Measurements from ENCODE around the gene CUEDC1. TPM values are rescaled to one million over a fixed set of nuclear protein-coding genes. Genes with fewer than 3 reads are reported as not detected.

CUEDC1 gene
- total RNA-seq, 1 donor = 25.7 TPM

DNA sequence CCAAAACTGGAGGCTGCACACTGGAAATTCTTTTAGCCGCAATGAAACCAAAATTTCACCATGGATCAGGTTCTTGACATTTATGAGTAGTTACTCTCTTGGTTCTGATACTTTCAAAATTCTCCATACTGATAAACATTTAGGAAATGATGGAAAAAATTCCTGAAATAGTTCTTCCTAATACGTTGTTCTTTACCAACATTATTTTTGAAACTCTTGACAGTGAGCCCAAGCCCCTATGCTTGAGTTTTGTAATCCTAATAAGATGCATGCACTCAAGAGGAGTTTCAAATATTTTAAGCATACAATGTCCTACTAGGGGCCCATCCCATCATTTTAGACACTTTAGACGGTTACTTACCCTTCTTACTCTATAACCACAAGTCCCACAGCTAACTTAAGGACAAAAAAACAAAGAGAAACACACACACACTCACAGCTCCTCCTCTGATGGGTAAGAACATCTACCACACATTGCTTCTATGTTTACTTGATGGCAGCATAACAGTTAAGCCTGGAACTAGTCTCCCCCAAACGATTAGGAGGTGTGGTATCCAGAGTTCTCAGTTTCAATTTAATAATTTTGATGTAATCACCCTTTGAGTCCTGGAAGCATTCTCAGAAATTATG is 29.2 kb upstream of the CUEDC1 start:
- DNase-seq (ENCODE audit: low read depth) = peak; percentile 65
- TF ChIP-seq, protein P1, sequence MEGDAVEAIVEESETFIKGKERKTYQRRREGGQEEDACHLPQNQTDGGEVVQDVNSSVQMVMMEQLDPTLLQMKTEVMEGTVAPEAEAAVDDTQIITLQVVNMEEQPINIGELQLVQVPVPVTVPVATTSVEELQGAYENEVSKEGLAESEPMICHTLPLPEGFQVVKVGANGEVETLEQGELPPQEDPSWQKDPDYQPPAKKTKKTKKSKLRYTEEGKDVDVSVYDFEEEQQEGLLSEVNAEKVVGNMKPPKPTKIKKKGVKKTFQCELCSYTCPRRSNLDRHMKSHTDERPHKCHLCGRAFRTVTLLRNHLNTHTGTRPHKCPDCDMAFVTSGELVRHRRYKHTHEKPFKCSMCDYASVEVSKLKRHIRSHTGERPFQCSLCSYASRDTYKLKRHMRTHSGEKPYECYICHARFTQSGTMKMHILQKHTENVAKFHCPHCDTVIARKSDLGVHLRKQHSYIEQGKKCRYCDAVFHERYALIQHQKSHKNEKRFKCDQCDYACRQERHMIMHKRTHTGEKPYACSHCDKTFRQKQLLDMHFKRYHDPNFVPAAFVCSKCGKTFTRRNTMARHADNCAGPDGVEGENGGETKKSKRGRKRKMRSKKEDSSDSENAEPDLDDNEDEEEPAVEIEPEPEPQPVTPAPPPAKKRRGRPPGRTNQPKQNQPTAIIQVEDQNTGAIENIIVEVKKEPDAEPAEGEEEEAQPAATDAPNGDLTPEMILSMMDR (IDR thresholded peaks at IDR 0.05; ENCODE audit: insufficient read depth, low read length) = no peak
- no peak overlapping the region for H3K4me3 ChIP-seq (ENCODE audit: low read depth, low read length)

DNA sequence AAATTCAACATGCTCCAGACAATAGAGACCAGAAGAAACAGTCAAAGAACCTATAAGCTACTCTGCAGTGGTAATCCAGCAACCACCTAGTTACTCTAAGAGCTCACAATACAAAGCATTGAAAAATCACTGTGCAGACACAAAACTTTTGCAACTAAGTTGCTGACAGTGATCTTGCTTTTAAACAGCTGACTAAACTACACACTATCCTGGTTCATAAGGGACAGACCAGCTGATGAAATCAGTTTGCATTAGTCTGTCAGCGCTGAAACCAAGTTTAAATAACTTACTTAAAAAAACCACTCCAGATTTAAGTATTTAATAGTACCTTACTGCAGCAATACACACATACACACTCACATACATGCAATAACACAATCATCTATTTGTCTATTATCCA is 28.2 kb upstream of the CUEDC1 start:
- no peak for DNase-seq (ENCODE audit: low read depth)
- TF ChIP-seq, protein P1 (IDR thresholded peaks at IDR 0.05; ENCODE audit: insufficient read depth, low read length) = no peak
- H3K4me3 ChIP-seq (ENCODE audit: low read depth, low read length) = no peak overlapping the region

DNA sequence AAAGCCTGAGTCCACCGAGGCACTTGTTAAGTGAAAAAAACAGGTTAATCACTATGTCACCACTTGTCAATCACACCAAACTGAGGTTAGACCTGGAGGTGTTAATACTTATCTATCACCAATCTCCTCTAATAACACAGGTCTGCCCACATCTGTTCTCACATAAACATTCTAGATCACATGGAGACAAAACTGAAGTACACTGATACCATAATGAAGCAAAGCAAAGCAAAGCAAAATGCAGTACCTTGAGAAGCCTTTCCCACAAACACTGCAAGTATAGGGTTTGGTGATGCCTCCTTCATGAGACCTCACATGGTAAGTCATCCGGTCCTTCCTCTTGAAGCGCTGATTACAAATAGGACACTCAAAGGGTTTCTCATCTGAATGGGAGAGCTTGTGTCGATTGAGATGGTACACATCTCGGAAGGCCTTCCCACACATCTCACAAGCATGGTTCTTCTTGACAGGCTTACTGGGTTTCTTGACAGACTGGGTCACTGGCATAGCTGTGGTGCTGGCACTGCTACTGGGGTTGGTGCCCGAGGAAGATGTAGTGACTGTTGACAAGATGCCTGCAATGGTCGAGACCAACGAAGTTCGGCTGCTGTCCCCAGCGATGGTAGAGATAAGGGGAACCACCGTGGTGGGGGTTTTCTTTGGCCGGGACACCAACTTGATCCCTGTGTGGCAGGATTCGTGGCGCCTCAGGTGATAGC is 27.4 kb upstream of the CUEDC1 start:
- TF ChIP-seq, protein P1 (IDR thresholded peaks at IDR 0.05; ENCODE audit: insufficient read depth, low read length) = no peak
- no peak for DNase-seq (ENCODE audit: low read depth)
- no peak overlapping the region for H3K4me3 ChIP-seq (ENCODE audit: low read depth, low read length)

DNA sequence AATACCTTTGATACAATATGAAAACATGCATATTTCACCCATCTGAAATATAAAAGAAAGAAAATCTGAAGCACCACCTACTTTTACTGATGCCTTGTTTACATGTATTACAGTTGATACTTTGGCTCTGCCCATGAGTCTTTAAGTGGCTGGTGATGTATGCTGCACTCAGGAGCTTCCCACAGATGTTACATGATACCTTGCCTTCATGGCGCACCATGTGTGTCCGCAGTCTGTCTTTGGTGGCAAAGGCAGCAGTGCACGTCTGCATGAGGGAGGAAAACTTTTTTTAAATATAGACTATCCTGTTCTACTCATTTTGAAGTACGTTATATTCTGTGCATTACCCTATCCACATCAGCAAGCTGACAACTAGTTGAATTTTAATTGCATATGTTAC is 25.3 kb upstream of the CUEDC1 start:
- no peak overlapping the region for H3K4me3 ChIP-seq (ENCODE audit: low read depth, low read length)
- DNase-seq (ENCODE audit: low read depth) = no peak
- TF ChIP-seq, protein P1 (IDR thresholded peaks at IDR 0.05; ENCODE audit: insufficient read depth, low read length) = no peak

DNA sequence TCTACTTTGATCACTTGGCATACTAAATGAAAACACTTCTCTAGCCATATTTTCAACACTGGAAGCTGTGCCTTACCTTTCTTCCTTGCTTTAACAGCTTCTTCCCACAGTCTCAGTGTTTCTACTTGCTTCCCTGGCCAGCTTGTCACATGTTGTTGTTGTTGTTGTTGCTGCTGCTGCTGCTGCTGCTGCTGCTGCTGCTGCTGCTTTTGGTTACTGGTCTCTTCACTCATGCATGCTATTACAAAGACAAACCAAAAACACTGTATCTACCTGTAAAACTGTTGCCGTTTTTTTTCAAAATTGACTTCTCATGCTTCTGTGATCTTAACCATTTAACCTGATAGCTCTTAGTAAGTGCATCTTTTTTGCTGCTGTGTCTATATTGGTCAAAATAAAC is 23.9 kb upstream of the CUEDC1 start:
- no peak overlapping the region for H3K4me3 ChIP-seq (ENCODE audit: low read depth, low read length)
- no peak for DNase-seq (ENCODE audit: low read depth)
- TF ChIP-seq, protein P1 (IDR thresholded peaks at IDR 0.05; ENCODE audit: insufficient read depth, low read length) = no peak

DNA sequence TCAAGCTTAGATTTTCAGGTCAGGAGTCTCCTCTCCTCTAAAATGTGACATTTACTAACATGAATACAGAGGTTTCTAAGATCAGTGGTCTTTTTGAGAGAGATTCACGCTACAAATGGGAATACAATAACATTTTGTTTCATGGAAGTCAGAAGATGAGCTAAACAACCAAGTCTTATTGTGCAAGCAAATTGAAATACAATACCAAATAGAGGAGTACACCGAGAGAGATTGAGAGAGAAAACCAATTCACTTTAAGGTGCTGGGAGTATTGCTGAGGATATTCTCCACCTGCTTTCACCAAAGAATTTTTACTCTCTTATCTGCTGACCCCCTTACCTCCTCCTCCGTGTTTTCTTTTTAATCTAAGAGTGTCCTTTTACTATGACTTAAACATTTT is 21.4 kb upstream of the CUEDC1 start:
- H3K4me3 ChIP-seq (ENCODE audit: low read depth, low read length) = no peak overlapping the region
- TF ChIP-seq, protein P1 (IDR thresholded peaks at IDR 0.05; ENCODE audit: insufficient read depth, low read length) = no peak
- no peak for DNase-seq (ENCODE audit: low read depth)
